HCT116 (cell line): ENCODE results near the gene CPT1A. TPM values are rescaled to one million over a fixed set of nuclear protein-coding genes. Genes with fewer than 3 reads are reported as not detected.
A peak's percentile ranks its signal among the peaks of the same experiment; 100 is the strongest.

ENCODE experiments used
- ATAC-seq: fragments of 200-7000 bp; cut with Tn5 transposase; 2 replicates; pipeline ENCODE4 v1.9.1; 2020; ENCODE audit warnings: mild to moderate bottlenecking, moderate library complexity
- BruUV-seq: library from RNA; stranded (reverse); fragments of 400-500 nt; replicated peaks from 2 replicates; lab custom pipeline; 2021; lab: Mats Ljungman, UMichigan
- CTCF ChIA-PET: fragments of 300-600 bp; sonication (Branson Sonifier 250); formaldehyde crosslinking; loops from one replicate; lab custom pipeline; 2021; ENCODE audit warnings: antibody characterized with exemption; lab: Charles Lee
- POLR2A ChIA-PET: fragments of 300-600, 350-600 bp; sonication (Branson Sonifier 250); formaldehyde crosslinking; loops from one replicate; lab custom pipeline; 2021; ENCODE audit warnings: antibody characterized with exemption; lab: Charles Lee
- RAD21 ChIA-PET, 2 experiments: fragments of 300-600 bp; sonication (Branson Sonifier 250); formaldehyde crosslinking; loops; one replicate each; lab custom pipeline; 2023; ENCODE audit warnings: low total read pairs in 2 of 2; ENCODE audit not compliant: uncharacterized antibody in 2 of 2, unreplicated experiment in 2 of 2, low non-redundant PET in 1 of 2; lab: Charles Lee
- DNase-seq: peaks from one replicate; pipeline ENCODE4 v3.0.0-alpha.2; 2010; ENCODE audit warnings: low read depth, low spot score
- H2AFZ ChIP-seq: fragments of 200-600 bp; shearing (Covaris generic), sonication (generic); 2 replicates; pipeline ENCODE4 v1.6.1; 2017; ENCODE audit warnings: low read depth, mixed run types, mixed read lengths, antibody characterized with exemption, low read length; ENCODE audit not compliant: poor library complexity, severe bottlenecking
- H3K27ac ChIP-seq: 2 replicates; pipeline ENCODE4 v1.5.1; 2012; ENCODE audit warnings: low read depth, low read length
- H3K27me3 ChIP-seq: fragments of 200-600 bp; sonication (generic); 2 replicates; pipeline ENCODE4 v1.6.1; 2016; ENCODE audit warnings: mixed run types, low read length, mixed read lengths; ENCODE audit not compliant: insufficient read depth
- H3K36me3 ChIP-seq, 2 experiments: fragments of 200-500 bp in 1 of 2; fragments of 200-600 bp in 1 of 2; sonication (Bioruptor generic) in 1 of 2; sonication (generic) in 1 of 2; 2 replicates each; pipeline versions ENCODE4 v1.5.1 to v1.6.1; 2014 to 2016; ENCODE audit warnings: low read length in 2 of 2, inconsistent platforms in 1 of 2, mixed read lengths in 1 of 2, mixed run types in 1 of 2; ENCODE audit not compliant: insufficient read depth in 2 of 2, control insufficient read depth in 1 of 2
- H3K4me1 ChIP-seq, 2 experiments: fragments of 200-600 bp in 1 of 2; sonication (generic) in 1 of 2; 2 replicates each; pipeline versions ENCODE4 v1.5.1 to v1.6.1; 2012 to 2017; ENCODE audit warnings: low read length in 2 of 2, inconsistent platforms in 1 of 2, mild to moderate bottlenecking in 1 of 2, mixed read lengths in 1 of 2, mixed run types in 1 of 2, moderate library complexity in 1 of 2; ENCODE audit not compliant: insufficient read depth in 2 of 2, control insufficient read depth in 1 of 2
- H3K4me2 ChIP-seq: fragments of 200-600 bp; sonication (generic); 2 replicates; pipeline ENCODE4 v1.6.1; 2017; ENCODE audit warnings: mixed run types, low read length, mixed read lengths
- H3K4me3 ChIP-seq, 2 experiments: fragments of 200-600 bp in 1 of 2; sonication (generic) in 1 of 2; replicated peaks in 1 of 2; 2 replicates each; pipeline ENCODE4 v1.5.1; 2011 to 2016; ENCODE audit warnings: low read length in 2 of 2, control low read depth in 1 of 2, low read depth in 1 of 2, mild to moderate bottlenecking in 1 of 2, mixed read lengths in 1 of 2, mixed run types in 1 of 2
- H3K79me2 ChIP-seq: fragments of 200-600 bp; sonication (generic); 2 replicates; pipeline ENCODE4 v1.6.1; 2017; ENCODE audit warnings: mild to moderate bottlenecking, mixed run types, low read length, moderate library complexity, mixed read lengths; ENCODE audit not compliant: insufficient read depth
- H3K9ac ChIP-seq: fragments of 200-600 bp; sonication (generic); 2 replicates; pipeline ENCODE4 v1.6.1; 2016; ENCODE audit warnings: low read length, mixed read lengths
- H3K9me2 ChIP-seq: fragments of 200-600 bp; sonication (generic), shearing (Covaris generic); 2 replicates; pipeline ENCODE4 v1.6.1; 2017; ENCODE audit warnings: mixed run types, mild to moderate bottlenecking, moderate library complexity; ENCODE audit not compliant: insufficient read depth
- H3K9me3 ChIP-seq, 2 experiments: fragments of 200-500 bp in 1 of 2; fragments of 200-600 bp in 1 of 2; sonication (Bioruptor generic) in 1 of 2; sonication (generic) in 1 of 2; 2 replicates each; pipeline ENCODE4 v1.6.1; 2014 to 2017; ENCODE audit warnings: low read length in 2 of 2, mixed read lengths in 2 of 2, inconsistent platforms in 1 of 2, low read depth in 1 of 2, mild to moderate bottlenecking in 1 of 2, mixed run types in 1 of 2, moderate library complexity in 1 of 2; ENCODE audit not compliant: control insufficient read depth in 1 of 2, insufficient read depth in 1 of 2
- H4K20me1 ChIP-seq: fragments of 200-600 bp; sonication (generic), shearing (Covaris generic); 2 replicates; pipeline ENCODE4 v1.6.1; 2017; ENCODE audit warnings: mixed run types, mild to moderate bottlenecking, moderate library complexity; ENCODE audit not compliant: insufficient read depth
- CTCF ChIP-seq, 3 experiments: fragments of 200-600 bp in 1 of 3; sonication (generic) in 1 of 3; IDR thresholded peaks in 2 of 3; conservative IDR thresholded peaks in 1 of 3; 2 replicates each; pipeline ENCODE4 v1.5.1; 2012 to 2017; ENCODE audit warnings: low read depth in 2 of 3, low read length in 2 of 3, antibody characterized with exemption in 1 of 3, borderline replicate concordance in 1 of 3, control low read depth in 1 of 3, mild to moderate bottlenecking in 1 of 3, mixed read lengths in 1 of 3, mixed run types in 1 of 3, moderate library complexity in 1 of 3; ENCODE audit not compliant: insufficient read depth in 1 of 3
- EGR1 ChIP-seq: IDR thresholded peaks from 2 replicates; pipeline ENCODE4 v1.6.1; 2012; ENCODE audit warnings: low read depth
- EZH2 ChIP-seq: fragments of 200-600 bp; sonication (generic); IDR thresholded peaks from 2 replicates; pipeline ENCODE4 v1.6.1; 2017; ENCODE audit warnings: antibody characterized with exemption, mixed run types
- EZH2phosphoT487 ChIP-seq: fragments of 200-600 bp; IDR thresholded peaks from 2 replicates; pipeline ENCODE4 v1.6.1; 2018; ENCODE audit warnings: antibody characterized with exemption, borderline replicate concordance
- FOSL1 ChIP-seq: IDR thresholded peaks from 2 replicates; pipeline ENCODE4 v1.6.1; 2012; ENCODE audit warnings: low read depth
- RAD21 ChIP-seq: IDR thresholded peaks from 2 replicates; pipeline ENCODE4 v1.6.1; 2012; ENCODE audit warnings: low read depth, mild to moderate bottlenecking
- REST ChIP-seq: IDR thresholded peaks from 2 replicates; pipeline ENCODE4 v1.6.1; 2012; ENCODE audit warnings: low read depth
- YY1 ChIP-seq: IDR thresholded peaks from 2 replicates; pipeline ENCODE4 v1.6.1; 2011; ENCODE audit warnings: low read length, low read depth, moderate library complexity, mild to moderate bottlenecking; ENCODE audit not compliant: insufficient replicate concordance; ENCODE audit errors: extremely low read depth
- ZFX ChIP-seq: fragments of 450-650 bp; IDR thresholded peaks from 2 replicates; pipeline ENCODE4 v1.6.1; 2017
- intact Hi-C: fragments of 100-400 bp; cut with micrococcal nuclease; formaldehyde crosslinking; loops from 2 replicates; pipeline ENCODE4 v1.10.0; 2022
- total RNA-seq: library from RNA; stranded (reverse); gene quantifications from one replicate; pipeline ENCODE4 v1.2.1, GENCODE V29; 2021; ENCODE audit not compliant: unreplicated experiment

The CPT1A gene
- total RNA-seq, 1 experiment from 2014 or later: 54.4 TPM

- TF ChIP-seq REST: no peak
Measured at GRCh38 chr11:68751004-68751325, 90.8 kb downstream of the CPT1A start (continued).

GRCh38 chr11:68750195-68751003, 91.3 kb downstream of the CPT1A start:
- Histone ChIP-seq H3K27ac (no peak overlapping the region; the same call in 1 of the 2 replicates), H3K36me3 (peaks cover 0 to 11% of the 10 kb centered on the region in 2 experiments; a peak in 2 of 4 replicates), H3K4me2 (peak overlapping the region; percentile 68), H4K20me1 (no peaks in the 10 kb centered on the region), H2AFZ (no peak overlapping the region), H3K27me3 (no peaks in the 10 kb centered on the region), H3K9ac (no peak overlapping the region), H3K9me2 (no peaks in the 10 kb centered on the region), H3K4me3 (peak overlapping the region; percentile 37 to 58; a peak in 3 of 4 replicates), H3K79me2 (no peaks in the 10 kb centered on the region), H3K9me3 (no peaks in the 10 kb centered on the region), H3K4me1 (peaks cover 0 to 3% of the 10 kb centered on the region in 2 experiments; a peak in 1 of 4 replicates)
- RAD21 ChIA-PET: no interaction called here
- ATAC-seq (no peak), DNase-seq (no peak)
- intact Hi-C loops: no loop called here
- CTCF ChIA-PET: no interaction called here
- no peak for TF ChIP-seq FOSL1
- no peak for TF ChIP-seq EZH2phosphoT487
- no peak for TF ChIP-seq YY1
- no peak for TF ChIP-seq EZH2
- no peak for TF ChIP-seq RAD21
- no peak for TF ChIP-seq ZFX
- TF ChIP-seq REST: no peak
- TF ChIP-seq EGR1: no peak
- no peak for TF ChIP-seq CTCF (IDR thresholded peaks at IDR 0.05 in 2 of 3, conservative IDR thresholded peaks at IDR 0.05 in 1 of 3; ENCODE audit: borderline replicate concordance in 1 of 3, insufficient read depth in 1 of 3, low read depth in 2 of 3, low read length in 2 of 3)
- POLR2A ChIA-PET: no interaction called here
- BruUV-seq: no TSS peak
